Kasumi-1 (cell line): ENCODE data around the gene DCST2.

ENCODE experiments used
- DNase-seq, 2 experiments: peaks; one replicate each; lab custom pipeline; 2025; lab: John Stamatoyannopoulos, UW

DCST2 gene

DNA sequence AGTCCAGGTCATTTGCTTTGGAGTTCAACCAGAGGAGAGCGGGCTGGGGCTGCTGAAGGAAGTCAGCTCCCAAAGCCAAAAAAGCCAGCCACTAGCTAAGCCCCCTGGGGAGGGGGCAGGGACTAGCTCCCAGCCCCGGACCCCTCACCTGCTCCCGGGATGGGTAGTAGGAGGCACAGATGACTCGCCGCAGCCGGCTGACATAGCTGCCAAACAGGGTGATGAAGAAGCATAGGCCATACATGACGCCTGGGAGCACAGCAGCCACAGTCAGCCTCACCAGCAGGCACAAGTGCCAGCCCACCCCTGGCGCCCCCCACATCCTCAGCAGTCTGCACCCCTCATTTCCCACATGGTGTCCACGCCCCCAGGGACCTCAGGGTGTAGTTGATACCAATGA, 7.4 kb downstream of the DCST2 start:
- no peak for DNase-seq

DNA sequence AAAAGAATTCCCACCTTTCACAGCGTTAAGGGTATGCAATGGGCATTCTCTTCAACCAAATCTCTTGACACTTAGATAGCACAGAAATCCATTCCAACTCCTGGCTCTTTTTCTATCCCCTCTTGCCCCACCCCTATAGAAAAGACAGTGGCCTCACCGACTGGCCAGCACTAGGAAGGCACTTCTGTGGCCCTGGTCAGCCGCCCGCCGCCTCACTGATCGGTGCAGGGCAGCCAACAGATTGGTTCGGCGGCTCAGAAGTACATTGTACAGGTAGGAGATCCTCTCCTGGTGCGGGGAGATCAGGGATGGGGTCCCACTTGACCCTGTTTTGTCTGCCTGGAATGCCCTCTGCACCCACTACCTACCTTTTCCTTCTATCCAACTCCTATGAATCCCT, 9.3 kb downstream of the DCST2 start:
- DNase-seq: no peak

DNA sequence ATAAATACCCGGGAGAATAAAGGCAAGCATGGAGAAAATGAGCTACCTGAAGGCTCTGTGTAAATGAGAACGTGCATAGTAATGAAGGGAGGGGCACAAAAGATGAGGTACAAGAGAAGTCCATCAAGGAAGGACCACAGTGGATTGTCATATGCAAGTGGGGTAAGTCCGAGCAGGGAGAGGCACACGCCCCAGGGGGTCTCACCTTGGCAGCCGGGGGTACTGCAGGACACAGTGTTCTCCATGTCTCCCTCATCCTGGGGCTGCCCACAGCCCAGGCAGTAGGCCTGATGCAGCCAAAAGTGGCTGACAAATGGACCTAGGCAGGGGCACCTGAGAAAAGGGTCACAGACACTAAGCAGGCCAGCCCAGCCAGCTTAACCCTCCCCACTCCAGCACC, 10.0 kb downstream of the DCST2 start:
- DNase-seq: no peak

DNA sequence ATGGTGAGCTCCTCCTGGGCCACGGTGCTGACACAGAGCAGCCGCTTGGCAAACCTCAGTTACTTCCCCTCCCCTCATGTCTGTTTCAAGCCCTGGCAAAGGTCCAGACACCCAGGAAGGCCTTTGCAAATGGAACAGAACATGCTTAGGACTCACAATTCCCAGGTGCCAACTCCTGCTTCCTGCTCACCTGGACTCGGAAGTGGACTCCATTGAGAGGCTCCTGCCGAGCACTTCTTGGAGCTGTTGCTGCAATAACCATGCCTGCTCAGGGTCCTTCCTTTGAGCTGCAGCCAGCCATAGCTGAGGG, 10.7 kb downstream of the DCST2 start:
- peak; percentile 47 to 49 for DNase-seq

DNA sequence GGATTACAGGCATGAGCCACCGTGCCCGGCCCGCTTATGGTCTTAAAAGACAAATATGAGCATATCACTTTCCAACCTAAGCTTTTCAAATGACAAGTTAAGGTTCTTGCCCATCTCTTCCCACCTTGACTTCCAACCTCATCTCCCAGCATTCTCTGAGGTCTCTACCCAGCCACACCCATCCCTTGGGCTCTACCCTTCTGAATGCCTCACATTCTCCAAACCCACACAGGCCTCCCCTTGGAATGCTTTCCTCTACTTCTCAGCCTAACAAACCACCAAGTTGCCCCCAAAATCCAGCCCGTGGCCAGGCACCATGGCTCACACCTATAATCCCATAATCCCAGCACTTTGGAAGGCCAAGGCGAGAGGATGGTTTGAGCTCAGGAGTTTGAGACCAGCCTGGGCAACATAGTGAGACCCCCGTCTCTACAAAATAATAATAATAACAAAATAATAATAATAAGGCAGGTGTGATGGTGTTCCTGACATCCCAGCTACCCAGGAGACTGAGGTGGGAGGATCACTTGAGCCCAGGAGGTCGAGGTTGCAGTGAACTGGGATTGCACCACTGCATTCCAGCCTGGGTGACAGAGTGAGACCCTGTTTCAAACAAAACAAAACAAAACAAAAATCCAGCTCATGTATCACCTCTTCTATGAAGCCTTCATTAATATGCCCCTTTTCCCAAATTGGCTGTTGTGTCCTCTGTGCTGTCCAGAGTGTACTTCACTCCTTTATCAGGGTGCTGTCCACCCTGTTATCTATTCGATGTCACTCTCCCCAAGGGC, 11.2 kb downstream of the DCST2 start:
- no peak for DNase-seq

DNA sequence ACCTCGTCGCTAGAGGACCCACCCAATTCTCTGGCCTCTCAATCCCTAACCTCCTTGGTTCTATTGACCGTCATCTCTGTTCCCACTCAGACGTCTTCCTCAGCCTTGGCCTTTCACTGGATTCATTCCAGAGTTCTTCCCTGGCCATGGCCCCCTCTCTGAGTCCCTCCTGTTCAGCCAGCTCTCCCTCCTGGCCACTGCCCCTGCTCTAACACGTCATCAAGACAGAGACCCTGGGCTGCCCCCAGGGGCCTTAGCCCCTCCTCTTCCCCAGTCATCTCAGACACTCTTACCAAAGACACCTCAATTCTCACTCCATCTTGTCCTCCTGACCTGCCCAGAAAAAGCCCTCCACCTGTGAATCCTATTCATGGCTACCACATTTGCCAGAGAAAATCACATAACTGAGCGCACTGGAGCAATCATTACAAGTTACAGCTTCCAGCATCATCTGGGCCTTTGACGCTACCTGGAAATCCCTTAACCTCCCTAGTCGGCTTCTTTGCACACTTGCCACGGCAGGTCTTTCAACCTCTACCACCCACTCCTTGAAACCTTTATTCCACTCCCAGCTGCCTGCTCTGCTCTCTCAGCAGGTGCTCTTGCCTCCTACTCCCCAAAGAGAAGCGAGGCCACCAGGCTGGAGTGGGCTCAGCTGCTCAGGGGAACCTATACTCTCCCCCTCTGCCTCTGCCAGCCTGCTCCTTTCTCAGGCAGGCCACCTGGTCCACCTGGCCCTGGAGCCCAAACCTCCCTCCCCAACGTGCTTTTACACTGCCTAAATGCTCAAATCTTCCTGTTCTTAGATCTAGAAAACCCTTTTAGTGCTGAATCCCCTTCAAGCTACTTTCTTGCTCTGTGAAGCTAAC, 14.0 kb downstream of the DCST2 start:
- DNase-seq: no peak

DNA sequence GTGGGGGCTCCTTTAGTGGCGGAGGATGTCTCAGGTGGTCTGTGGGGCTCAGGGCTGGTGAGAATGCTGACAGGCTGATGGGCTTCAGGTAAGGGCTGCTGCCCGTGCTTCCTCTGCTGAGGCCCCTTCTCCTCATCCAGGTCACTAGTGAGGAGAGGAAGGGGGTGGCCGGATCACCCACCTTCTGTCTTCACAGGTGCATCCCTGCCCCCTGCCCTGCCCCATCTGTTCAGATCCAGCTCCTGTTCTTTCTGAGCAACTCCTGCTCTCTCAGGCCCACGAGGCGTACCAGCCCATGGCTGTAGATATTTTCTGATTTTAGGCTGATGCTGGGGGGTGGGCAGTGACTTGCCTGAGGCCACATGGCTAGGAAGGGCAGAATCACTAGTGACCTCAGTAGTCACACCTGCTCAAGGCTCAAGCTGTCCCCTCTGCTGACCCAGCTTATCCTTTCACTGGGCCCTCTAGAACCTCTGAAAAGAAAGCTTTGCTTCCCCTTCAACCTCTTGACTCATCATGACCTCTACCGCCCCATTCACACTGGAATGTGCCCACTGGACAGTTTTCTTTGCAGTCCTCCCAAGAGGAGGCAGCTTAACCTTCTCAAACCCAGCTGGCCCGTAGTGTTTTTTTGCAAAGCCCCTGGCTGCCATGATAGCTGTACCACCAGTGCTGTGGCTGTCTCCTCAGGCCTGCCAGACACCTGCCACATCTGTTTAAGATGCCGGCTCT, 14.8 kb downstream of the DCST2 start:
- no peak for DNase-seq

DNA sequence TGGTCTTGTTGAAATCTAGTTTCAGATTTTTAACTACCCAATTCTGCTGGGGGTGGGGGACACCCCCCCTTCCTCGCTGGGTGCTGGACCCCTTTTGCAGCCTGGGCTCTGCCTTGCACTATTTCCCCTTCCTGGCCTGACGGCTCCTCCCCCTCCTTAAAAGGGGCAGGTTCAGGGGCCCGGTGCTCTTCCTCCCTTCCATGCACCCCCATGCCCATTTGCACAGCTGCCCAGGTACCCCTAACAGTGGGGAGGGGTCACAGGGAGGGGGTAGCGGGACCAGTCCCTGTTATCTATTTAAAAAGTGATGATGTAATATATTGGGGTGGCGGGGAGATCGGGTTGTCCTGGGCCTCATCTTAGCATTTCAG, 15.7 kb downstream of the DCST2 start:
- no peak for DNase-seq

DNA sequence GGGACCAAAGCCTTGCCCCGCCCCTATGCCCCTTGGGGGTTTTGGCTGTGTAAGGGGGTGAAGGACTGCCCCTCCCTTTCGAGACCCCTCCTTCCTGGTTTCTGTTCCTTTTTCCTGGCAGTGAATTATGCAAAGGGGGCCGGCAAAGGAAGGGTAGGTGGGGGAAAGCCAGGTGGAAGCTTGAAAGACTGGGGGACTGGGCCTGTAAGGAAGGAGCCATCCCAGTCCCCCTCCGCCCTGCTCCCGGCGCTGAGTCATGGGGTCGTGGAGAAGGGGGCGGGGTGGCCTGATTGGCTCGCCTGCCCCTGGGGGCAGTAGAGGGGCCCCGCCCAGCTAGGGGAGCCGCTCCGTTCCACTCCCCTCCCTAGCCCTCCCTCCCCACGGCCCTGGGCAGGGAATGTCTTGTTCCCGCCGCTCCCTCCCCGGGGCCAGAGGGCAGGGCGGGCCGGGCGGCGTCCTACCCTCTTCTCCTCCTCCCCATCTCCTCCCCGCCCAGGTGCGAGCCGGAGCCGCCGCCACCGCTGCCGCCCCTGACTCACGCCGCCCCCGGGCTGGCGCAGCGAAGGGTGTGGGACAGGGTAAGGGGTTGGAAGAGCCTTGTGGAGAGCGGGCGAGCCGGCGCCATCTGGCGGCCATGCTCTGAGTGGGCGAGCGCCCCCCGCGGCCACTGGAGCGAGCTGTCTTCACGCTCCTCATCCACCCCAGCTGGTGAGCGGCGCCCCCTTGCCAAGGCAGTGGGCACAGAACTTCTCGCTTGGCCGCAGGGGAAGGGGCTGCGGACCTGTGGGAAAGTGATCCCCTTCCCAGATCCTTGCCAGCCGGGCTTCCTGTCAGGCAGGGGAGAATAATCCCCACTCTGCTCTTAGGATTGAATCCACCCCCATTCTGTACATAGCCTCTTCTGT, 16.3 kb downstream of the DCST2 start:
- peak; percentile 77 to 85 for DNase-seq

DNA sequence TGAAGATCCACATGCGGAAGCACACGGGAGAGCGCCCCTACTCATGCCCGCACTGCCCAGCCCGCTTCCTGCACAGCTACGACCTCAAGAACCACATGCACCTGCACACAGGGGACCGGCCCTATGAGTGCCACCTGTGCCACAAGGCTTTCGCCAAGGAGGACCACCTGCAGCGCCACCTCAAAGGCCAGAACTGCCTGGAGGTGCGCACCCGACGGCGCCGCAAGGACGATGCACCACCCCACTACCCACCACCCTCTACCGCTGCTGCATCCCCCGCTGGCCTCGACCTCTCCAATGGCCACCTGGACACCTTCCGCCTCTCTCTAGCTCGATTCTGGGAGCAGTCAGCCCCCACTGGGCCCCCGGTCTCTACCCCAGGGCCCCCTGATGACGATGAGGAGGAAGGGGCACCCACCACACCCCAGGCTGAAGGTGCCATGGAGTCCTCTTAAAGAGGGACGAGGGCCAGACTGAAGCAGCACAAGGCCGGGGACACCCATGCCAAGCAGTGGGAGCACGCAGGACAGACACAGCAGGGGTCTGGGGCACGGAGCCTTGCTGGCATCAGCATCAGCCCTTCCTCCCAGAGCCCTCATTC, 17.2 kb downstream of the DCST2 start:
- DNase-seq: no peak

DNA sequence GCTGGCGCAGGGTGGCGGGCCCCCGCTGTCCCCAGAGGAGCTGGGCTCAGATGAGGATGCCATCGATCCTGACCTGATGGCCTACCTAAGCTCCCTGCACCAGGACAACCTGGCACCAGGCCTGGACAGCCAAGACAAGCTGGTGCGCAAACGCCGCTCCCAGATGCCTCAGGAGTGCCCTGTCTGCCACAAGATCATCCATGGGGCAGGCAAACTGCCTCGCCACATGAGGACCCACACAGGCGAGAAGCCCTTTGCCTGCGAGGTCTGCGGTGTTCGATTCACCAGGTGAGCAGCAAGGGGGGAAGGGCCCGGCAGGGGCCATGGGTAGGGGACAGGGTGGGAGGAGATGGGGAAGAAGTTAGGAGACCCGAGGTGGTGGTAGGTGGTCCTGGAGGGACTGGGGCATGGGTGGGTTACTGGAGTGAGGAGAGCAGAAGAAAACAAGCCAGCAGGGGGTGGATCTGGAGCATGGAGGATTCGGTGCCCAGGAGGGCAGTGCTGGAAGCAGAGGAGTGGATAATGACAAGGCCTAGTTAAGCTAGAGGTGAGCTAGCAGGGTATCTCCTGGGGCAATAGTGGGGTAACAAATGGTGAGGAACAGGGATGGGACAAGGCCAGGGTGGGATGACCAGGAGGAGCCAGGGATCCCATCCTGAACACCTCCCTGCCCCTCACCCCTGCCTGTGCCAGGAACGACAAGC, 17.9 kb downstream of the DCST2 start:
- no peak for DNase-seq

DNA sequence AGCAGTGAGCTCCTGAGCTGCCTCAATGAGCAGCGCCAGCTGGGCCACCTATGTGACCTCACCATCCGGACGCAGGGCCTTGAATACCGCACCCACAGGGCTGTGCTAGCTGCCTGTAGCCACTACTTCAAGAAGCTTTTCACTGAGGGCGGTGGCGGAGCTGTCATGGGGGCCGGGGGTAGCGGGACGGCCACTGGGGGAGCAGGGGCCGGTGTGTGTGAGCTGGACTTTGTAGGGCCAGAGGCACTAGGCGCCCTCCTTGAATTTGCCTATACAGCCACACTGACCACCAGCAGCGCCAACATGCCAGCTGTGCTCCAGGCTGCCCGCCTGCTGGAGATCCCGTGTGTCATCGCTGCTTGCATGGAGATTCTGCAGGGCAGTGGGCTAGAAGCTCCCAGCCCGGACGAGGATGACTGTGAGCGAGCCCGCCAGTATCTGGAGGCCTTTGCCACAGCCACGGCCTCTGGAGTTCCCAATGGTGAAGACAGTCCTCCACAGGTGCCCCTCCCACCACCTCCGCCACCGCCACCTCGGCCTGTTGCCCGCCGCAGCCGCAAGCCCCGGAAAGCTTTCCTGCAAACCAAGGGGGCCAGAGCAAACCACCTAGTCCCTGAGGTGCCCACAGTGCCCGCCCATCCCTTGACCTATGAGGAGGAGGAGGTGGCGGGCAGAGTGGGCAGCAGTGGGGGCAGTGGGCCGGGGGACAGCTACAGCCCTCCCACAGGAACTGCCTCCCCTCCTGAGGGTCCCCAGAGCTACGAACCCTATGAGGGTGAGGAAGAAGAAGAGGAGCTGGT, 18.7 kb downstream of the DCST2 start:
- no peak for DNase-seq

DNA sequence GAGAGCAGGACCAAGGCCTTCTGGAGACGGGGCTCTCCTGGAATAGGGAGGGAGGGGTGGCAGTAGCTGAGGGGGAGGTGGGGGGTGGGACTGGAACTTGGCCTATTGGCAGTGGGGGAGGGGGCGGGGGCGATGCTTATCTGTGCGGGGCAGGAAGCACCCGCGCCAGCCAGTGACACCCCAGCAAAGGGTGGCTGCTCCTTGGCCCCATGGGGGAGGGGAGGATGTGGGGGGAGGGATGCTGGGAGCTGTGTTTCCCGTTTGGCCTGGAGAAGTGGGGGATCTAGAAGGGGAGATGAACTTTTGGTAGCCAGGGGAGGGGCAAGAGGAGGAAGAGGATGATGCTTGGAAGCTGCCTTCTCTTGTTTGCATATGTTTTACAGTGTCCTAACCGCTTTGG, 19.9 kb downstream of the DCST2 start:
- DNase-seq: no peak

DNA sequence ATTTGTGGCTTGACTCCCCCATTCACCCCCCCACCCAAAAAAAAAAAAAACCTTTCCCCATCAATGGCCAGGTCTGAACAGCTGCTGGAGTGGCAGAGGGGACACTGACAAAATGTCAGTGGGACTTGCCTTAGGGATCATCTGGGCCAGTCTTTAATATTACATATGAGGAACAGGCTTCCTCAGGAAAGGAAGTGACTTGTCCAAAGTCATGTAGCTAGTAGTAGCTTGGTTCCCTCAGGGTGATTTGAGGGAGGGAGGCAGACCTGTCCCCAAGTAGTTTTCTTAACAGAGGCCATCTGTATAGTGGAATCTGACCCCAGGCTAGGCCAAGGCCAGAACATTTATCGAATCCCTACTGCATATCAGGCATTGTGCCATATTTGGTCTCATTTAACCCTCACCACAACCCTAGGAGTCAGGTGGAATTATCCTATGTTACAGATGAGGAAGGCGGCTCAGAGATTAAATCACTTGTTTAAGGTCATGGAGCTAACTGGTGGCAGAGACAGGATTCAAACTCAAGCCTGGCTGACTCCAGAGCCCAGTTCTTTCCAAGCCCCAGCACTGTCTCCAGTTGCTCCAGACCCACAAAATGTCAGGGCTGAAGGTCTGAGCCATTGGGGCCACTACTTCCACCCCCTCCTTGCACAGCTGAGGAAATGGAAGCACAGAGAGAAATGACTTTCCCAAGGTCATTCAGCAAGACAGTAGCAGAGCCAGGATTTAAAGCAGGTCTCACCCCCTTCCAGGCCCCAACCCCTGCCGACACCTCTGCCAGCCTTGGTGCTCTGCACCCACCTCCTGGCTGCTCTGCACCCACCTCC, 20.6 kb downstream of the DCST2 start:
- DNase-seq: no peak

DNA sequence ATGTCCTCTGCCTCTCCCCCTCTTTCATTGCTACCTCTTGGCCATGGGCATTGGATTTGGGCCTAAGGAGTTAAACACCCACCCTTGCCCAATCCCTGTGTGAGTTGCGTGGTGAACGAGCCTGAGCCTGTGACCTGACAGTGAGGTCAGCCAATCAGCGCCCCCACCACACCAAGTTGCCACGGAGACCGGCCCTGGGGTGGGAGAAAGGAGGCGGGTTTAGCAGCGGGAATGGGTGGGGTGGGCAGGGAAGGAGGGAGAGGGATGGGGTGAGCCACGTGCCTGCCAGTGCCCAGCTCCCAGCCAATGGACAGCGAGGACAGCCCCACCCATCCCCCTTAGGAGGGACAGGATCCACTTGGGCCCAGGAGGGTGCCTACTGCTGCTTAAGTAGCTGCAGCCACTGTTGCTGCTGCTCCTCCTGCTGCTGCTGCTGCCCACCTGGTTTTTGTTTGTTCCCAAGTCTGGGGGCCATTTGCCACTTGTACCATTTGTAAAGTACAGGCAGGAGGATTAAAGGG, 21.5 kb downstream of the DCST2 start:
- no peak for DNase-seq

DNA sequence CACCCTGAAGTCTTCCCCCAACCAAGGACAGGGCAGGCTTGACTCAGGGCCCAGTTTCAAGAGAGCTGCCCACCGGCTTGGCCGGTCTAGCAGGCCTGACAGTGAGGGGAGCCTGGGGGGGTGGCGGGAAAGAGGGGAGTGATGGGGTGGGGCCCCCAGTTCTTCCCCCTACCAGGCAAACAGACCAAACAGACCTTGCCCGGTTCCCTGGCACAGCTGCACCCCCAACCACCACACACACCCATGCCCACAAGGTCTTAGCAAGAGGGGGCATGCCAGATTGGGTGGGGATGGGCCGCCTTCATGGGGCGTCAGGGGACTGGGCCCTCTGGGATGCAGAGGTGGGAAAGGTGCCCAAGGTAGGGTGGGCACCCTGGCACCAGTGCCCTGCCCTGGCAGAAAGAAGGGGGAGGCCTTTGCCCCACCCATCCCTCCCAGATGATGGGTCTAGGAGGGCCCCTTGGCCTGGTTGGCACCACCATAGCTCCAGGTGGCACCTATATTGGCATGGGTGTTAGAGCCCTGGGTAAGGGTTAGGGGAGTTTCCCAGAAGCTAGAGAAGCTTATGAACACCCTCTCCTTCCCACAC, 22.1 kb downstream of the DCST2 start:
- DNase-seq: no peak

DNA sequence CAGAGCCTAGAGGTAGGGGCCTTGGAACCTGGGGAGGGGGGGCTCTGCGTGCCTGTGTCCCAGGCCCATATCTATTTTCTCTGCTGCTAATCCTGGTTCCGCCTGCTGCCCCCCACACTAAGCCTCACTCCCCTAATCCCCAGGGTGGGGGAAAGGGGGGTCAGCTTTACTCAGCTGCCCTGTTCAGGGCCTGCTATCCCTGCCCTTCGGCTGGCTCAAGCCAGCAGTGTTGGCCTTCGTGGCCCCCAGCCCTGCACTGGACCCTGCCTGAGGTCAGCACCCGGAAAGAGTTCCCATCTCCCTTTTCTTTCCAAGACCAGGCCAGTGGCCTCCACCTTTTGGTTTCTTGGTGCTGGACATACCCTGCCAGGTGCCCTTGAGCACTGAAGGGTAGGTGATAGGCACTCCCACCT, 22.6 kb downstream of the DCST2 start:
- DNase-seq: no peak

DNA sequence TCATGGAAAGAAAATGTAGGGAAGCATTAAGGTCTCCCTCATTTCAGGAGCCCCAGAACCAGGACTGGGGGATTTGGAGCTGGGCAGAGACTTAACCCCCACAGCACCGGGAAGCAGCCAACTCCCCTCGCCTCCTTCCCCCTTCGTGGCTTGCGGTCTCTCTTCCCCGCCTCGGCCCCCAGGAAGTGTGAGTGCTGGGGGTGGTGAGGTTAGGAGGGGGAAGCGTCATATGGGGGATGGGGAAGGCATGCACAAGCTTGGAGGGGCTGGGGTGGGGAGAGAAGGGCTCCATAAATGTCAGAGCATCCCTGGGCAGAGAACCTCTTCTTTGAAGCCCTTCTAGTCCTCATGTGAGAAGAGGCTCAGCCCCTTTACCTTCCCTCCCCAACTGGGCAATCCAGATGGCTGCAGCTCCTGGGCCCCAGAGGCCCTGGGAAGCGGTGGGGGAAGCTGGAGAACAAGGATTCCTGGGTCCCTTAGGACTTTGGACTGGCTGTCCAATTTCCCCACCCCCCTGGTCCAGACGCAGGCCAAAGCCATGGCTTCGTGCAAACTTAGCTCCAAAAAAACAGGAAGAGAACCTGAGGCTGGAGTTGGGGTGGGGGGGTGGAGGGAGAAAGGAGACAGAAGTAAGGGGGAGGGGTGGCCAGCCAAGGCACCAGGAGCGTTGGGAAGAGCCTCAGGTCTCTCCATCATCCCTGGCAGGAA, 23.2 kb downstream of the DCST2 start:
- DNase-seq: peak; percentile 42 to 47
